GM21526 (cell line): Measurements from ENCODE around the gene SLCO3A1.

Source experiments
- ATAC-seq: cut with Tn5 transposase; IDR thresholded peaks from one replicate; pipeline ENCODE4 v1.9.1; 2021; ENCODE audit warnings: moderate library complexity; ENCODE audit not compliant: unreplicated experiment, low FRiP score

SLCO3A1 gene

DNA sequence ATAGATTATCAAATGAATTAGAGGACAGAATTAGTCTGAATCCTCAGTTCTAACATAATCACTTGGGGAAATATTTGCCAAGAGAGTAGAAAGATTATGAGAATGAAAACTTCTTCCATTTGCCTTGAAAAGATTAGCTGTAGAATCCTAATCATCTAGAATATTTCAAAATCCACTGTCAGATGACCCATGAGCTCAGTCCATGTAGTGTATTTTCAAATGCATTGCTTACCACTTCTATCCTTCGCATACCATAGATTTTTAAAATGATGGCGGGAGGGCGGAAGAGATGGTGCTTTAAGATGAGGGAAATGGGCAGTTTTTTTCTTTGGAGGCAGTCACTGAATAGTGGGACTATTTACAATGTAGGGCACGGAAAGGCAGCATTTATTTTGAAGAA, 136.3 kb downstream of the SLCO3A1 start:
- ATAC-seq, result no peak

DNA sequence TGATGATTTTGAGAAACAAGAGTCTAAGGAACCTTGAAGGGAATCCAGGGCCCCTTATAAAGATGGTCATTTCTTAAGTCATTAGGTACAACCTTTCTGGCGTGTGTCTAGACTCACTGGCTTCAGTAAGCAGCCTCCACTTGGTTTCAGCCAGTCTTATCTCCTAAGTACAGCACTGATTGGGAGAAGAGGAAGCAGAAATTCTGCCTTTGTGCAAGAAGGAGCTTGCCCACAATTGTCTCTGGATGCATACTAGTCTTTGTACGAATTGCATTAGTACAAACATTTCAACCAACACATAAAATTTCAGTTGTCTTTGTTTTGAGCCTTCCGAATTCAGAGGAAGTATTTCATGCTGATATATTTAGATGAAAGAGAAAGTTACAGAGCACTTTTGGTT, 139.4 kb downstream of the SLCO3A1 start:
- no peak for ATAC-seq

DNA sequence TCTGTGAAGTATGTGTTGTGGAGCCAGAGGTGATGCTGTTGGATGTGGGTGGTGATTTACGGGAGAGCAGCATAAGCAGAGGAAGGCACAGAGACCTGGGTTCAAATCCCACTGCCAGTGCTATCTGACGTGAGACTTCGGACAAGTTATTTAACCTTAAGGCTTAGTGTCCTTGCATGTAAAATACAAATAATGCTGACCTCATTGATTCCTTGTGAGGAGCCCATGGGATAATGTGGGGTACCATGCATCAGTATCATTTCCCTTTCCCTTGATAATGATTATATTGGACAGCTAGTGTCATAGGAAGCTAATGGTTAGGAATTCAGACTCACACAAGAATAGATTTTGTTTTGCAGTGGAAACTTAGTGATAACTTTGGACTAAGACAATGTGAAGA, 141.6 kb downstream of the SLCO3A1 start:
- no peak for ATAC-seq

DNA sequence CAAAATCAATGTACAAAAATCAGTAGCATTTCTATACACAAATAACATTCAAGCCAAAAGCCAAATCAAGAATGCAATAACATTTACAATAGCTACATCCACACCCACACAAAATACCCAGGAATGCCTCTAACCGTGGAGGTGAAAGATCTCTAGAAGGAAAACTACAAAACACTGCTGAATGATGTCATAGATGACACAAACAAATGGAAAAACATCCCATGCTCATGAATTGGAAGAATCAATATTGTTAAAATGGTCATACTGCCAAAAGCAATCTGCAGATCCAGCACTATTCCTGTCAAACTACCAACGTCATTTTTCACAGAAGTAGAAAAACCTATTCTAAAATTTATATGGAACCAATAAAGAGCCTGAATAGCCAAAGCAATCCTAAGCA, 143.7 kb downstream of the SLCO3A1 start:
- ATAC-seq, result no peak

DNA sequence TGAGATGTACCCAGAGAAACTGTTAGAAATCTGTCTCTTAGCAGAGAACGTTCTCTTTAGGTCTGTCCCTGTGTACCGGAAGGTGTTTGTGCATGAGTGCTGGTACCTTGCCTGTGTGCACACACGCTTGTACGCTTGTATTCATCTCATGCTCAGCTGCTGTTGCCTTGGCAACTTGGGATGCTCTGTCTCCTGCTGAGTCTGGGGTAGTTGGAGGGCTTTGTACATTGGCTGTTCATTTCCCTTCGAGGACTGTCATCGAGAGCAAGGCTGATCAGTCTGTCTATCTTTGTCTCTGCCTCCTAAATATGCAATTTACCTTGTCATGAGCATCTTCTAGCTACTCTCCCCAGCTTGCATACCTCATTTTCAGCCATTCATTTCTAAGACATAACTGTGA, 147.2 kb downstream of the SLCO3A1 start:
- ATAC-seq, result no peak

DNA sequence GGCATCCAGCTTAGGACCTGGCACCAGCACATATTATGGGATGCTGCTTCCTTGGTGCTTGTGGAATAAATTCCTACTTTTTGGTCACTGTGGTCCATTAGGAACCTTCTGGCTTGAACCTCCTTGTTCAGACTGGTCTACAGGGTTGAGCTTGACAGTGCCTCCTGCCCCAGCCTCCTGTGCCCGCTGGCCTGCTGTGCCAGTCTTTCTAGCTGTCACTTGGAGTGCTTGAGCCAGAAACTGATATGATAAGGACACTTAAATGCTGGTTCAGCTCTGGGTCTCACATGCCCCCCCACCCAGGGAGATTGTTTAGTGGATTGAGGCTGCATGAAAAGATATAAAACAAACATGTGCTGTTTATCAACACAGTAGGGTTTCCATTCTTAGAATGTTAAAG, 147.8 kb downstream of the SLCO3A1 start:
- no peak for ATAC-seq

DNA sequence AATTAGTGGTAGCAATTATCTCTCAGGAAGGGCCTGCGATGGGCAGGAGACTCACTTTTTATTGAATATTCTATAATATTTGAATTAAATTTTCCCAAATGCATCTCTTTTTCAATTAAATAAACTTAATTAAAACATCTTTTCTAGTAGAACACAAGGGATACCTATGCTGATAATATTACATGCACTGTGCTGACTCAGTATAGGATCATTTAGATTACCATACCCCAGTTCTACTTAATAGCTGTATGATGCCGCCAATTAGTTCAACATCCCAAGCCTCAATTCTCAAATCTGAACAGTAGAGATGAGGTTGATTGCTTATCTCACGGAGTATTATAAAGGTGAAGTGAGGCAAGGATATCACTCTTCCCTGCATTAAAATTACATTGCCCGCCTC, 149.2 kb downstream of the SLCO3A1 start:
- no peak for ATAC-seq

DNA sequence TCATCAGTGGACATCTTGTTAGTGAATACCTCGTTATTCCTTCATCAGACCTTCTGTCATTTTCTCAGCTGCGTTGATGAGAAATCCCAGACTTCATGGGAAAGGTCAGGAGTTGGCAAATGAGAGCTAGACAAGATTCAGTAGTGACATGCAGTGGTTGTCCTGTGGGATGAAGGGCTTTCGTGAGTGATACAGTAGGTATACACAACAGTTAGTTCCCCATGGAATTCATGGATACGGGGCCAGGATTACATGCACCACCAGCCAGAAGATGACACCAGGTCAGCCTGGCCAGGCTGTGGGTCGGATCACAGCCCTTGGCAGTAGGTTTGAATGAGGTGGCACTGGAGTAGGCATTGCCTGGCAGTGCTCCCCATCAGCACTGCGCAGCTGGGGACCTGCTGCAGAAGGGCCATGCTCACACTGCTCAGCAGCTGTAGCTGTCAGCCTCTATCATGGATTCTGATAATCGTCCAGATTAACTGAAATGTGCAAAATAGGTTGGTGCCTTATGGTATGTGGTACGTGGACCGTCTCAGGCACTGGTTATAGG, 150.1 kb downstream of the SLCO3A1 start:
- no peak for ATAC-seq

DNA sequence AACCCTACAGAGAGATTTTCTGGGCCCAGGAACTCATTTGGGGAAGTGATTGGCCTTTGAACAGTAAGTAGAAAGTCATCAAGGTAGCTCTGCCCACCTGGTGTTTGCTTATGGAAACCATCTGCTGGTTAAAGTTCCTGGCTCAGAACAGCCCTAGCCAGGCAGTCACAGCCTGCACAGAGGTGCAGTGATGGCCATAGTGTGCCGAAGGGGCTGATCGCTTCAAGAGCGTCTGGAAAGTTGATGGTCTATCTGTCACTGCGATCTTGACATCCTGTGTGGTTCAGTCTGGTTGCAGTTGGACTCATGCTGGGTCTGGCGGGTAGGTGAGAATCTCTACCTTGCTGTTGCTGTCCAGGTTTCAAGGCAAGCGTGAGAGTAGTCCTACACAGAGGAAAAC, 151.6 kb downstream of the SLCO3A1 start:
- ATAC-seq, result no peak

DNA sequence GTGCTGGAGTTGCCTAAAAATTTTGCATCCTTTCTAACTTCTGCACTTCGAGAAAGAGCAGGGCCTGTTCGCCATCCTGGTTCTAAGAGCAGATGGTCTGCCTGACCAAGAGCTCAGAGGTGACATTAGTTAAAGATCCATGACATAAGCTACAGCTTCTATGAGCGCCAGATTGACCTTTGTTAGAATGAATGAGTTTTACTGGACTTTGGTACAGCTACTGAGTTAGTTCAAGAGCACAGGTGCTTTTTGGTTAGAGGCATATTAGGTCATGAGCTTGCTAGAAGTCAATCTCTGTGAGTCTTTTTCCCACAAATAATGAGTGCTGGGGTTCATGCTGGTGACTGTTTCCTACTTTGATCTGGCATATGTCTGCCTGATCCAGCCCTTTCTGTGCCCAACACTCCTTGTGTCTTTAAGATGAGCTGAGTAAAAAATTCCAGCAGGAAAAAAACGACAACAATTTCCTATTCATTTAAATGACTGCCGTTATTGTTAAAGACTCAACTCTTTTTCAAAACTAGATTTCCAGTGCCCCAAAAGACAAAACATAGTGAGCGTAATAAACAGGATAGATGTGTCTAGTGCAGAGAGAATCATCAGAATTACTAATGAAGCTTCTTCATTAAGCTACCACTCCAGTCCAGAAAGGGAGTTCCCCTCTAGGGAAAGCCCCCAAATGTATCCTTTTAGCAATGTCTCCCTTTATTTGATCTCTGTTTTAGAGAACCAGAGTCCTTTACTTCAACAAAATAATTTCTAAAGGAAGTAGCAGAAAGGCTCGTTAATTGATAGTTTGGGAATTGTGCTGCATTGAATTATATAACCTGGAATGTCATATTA, 152.9 kb downstream of the SLCO3A1 start:
- no peak for ATAC-seq

DNA sequence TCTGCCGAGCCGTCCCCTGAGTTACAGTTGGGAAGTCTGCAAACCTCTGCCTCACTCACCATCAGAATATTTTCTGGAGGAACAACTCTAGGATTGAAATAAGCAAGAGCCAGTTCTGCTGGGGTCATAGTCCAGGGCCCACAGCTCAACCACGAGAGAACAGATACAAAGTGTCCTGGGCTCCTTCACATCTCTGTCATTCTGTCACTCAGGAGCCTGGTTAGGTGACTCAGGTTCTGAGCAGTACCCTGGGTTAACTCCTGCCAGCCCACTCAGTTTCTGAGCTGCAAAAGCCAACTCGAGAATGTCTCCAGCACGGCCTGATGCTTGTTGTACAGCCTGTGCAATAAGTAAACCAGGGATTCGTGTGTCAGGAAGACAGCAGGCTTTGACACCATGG, 155.7 kb downstream of the SLCO3A1 start:
- no peak for ATAC-seq

DNA sequence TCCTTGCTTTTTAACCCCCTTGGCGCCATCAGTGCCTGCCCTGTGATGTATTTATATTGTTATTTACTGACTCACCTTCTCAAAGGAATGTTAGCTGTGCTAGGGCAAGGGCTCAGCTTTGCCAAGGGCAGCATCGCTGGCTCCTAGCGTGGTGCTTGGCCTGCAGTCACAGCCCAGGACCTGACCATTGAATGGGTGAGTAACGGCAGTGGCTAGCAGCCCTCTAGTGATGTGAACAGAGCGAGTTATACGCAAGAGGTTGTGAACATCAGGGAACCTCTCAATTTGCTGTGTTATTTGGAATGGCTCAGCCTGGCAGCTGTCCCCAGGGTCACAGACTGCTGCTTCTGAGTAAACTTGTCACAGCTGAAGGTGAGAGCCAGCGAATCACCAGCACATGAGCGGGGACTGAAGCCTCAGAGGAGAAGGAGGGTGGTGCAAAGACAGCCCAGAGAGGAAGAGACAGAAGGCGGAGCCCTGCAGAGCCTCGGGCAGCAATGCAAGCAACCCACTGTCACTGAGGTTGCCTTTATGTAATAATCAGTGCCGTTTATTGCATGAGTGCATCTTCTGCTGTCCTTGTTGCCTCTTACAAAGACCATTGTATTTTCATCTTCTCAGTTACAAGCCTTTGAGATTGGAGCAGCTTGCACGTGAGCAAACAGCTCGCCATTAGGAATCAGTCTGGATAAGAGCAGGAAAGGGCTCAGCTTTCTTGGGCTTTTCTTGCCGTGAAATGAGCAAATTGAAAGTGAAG, 158.3 kb downstream of the SLCO3A1 start:
- no peak for ATAC-seq

DNA sequence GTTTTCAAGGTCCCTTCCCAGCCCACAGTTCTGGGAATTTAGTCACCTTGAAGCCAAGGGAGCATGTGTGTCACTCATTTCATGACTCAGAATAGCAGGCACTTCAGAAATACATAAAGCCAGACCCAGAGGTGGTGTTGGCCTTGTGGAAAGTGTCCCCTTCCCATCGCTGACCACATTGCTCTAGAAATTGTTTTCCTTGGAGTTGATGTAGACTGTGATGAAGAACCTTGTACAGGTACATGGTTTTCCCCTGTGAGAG, 158.8 kb downstream of the SLCO3A1 start:
- no peak for ATAC-seq

DNA sequence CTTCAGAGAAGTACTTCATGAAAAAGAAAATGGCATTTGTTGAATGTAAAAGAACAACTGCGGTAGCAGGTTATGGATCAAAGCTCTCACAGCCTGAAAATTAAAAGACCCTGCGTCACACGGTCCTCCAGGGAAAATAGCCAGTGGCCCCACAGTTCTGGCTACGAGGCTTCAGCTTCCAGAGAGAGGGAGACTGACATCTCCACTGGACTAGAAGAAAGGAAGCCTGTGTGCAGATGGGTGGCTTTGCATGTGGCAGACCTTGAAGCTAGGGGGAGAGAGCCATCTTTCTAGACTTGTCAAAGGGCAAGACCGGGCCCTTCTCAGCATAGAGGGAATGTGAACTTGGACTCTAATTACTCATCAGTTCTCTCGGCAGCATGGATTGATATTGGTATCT, 159.4 kb downstream of the SLCO3A1 start:
- no peak for ATAC-seq

DNA sequence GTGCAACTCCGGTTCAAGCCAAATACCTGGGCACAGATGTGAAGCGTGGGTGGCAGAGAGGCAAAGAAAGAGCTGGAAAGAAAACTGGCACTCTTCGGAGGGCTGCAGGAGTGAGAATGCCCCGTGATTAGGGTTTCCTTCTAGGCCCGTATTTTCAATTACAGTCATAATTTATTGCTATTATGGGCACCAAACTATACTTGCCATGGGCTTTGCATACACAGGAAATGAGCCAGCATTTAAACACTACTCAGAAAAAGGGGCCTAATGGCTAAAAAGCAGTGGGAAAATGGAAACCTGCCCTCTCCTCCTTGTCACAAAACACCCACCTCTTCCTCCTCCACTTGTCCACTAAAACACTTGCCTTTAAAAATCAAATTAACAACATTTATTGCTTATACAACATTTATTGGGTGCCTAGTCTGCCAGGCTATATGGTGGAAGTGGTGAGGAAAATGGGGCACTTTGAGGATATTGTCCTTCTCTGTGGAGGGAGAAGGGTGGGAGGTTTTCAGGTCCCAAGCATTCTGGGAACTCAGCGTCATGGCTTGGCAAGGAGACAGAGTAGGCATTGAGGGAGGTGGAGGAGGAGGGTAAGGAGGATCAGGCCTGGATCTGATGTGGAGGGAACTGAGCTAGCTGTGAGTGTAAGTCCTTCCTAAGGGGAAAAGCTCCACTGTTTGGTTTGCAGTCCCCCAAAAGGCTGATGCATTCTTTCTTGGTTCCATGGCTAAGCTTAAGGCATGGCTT, 160.9 kb downstream of the SLCO3A1 start:
- ATAC-seq, result no peak

DNA sequence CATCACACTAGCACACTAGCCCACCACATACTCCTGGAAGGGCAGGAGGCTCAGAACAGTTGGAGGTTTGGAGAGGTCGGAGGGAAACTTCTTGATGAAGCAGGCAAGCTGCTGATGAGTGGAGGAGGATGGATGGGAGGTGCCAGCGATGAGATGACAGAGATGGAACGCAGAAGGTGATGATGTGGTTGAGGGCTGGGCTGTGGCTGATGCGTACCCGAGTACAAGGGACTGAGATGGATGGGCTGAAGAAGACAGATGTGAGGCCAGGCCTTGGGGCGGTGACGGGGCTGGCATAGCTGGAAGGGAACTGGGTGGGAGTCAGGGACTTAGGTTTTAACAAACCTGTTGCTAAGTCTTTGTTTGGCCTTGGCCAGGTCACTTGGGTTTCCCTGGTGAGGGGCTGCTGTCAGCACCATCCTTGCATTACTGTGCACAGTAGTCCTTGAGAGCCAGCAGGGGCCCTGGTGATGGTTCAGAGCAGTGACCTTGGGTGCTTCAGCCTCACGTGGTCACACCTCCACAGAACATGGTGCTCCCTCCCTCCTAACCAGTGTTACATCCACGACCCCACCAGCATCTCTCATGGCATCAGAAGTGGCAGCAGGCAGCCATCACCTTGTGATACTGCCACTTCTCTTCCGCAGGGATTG, 164.5 kb downstream of the SLCO3A1 start:
- no peak for ATAC-seq

DNA sequence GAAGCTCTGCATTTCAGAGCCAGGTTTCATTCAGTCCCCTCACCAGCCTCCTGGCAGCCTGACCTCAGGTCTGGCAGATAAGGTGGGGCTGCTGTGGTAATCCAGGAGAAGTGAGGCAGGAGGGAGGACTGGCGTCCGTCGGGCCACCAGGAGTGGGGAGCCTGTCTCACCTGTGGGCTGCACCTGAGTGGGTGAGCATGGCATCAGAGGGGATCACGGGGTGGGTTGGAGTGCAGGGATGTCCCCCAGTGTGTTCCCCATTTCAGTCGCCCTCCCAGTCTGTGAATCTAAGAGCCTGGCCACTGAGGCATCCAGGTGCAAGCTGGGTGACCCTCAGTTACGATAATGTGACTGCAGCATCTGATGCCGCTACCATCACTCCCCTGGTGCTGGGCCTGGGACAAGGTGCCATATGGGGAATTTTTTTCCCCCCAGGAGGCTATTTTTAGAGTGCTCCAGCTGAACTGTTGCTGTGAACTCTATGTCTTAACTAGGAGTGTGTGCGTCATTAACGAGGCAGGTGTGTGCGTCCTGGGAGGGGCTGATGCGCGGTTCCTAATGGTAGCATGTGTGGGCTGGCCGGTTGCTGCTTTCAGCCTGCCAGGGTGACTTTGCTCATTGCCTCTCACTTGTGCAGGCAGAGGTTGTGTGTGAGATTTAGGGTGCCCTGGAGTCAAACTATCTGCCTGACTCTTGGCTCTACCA, 165.2 kb downstream of the SLCO3A1 start:
- no peak for ATAC-seq

DNA sequence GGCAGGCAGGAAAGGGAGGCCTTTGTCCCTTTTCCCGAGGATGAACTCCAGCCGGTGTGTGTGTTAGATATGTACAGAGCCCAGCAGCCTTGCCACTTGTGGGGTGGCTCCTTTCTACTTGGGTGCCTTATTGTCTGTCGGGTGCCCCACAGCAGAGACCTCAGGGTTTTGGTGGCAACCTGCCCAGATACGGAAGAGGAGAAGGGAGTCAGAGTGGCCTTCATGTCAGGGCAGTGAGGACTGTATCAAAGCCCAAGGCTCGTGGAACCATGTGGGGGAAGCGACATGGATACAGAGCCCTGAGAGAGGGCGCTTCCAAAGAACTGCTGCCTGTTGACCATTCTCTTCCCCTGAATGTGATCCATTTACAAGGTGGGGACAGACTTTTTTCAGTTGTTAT, 166.2 kb downstream of the SLCO3A1 start:
- no peak for ATAC-seq

DNA sequence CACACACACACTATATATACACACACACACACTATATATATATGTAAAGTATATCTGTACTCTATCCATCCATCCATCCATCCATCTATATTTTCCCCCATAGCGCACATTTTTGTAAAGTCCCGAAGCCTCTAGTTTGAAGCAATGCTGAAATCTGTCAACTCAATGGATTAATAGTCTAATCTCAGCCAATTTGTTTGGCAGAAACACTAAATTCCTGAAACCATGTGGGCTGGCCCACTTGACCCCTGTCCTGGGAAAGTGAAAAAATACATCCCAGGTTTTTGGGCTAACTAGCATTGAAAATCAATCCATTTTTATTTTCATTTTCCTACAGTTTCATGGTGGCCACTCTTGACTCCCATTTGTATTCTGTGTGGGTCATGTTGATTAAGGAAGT, 166.7 kb downstream of the SLCO3A1 start:
- no peak for ATAC-seq

DNA sequence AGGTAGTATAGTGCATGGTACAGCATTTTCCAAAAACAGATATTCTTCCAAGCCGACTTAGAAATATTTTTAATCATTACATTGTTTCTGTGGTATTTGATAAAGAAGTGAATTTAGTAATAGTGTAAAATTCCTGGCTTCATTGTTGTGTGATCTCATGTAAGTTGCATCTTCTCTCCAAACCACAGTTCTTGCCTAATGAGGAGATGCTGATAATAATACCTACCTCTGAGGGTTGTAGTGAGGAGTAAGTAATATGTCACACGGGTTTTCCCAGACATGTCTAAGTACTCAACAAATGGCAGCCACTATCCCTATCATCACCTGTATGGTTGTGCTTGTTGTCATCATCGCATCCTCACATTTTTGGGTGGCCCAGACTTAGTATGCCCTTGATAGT, 167.3 kb downstream of the SLCO3A1 start:
- ATAC-seq, result no peak
